Measurements from ENCODE around the gene LIX1. TPM values are rescaled to one million over a fixed set of nuclear protein-coding genes. Genes with fewer than 3 reads are reported as not detected.

Gene LIX1
- total and polyA plus RNA-seq, 12 donors: 0.01 TPM; not detected in 11

DNA sequence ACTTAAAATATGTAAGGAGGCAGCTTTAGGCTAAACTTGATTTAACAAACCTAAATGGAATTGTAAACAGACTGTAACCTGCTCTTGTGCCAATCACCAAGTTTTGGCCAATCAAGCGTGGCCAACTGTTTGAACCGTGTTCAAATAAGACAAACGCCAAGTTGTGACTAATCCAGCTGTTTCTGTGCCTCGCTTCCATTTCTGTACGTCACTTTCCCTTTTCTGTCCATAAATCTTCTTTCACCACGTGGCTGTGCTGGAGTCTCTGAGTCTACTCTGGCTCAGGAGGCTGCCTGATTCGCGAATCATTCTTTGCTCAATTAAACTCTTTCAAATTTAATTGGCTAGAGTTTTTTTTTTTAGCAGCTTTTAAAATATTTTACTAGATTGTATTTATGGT lies 71.3 kb downstream of the LIX1 start:
- ATAC-seq: no peak
- intact Hi-C loops (cut with DNase I): no loop called here
- Histone ChIP-seq H3K9me3 (no peaks in the 10 kb centered on the region), H3K4me1 (peaks cover 0 to 5% (median 0%) of the 10 kb centered on the region in 9 donors), H3K4me3 (no peak overlapping the region), H3K27me3 (no peaks in the 10 kb centered on the region), H3K36me3 (no peaks in the 10 kb centered on the region), H3K27ac (no peak overlapping the region)
- no peak for DNase-seq
- 86 to 91% methylated on average over 8 of the region's 8 CpGs for WGBS, 2 donors
- TF ChIP-seq, protein P1, sequence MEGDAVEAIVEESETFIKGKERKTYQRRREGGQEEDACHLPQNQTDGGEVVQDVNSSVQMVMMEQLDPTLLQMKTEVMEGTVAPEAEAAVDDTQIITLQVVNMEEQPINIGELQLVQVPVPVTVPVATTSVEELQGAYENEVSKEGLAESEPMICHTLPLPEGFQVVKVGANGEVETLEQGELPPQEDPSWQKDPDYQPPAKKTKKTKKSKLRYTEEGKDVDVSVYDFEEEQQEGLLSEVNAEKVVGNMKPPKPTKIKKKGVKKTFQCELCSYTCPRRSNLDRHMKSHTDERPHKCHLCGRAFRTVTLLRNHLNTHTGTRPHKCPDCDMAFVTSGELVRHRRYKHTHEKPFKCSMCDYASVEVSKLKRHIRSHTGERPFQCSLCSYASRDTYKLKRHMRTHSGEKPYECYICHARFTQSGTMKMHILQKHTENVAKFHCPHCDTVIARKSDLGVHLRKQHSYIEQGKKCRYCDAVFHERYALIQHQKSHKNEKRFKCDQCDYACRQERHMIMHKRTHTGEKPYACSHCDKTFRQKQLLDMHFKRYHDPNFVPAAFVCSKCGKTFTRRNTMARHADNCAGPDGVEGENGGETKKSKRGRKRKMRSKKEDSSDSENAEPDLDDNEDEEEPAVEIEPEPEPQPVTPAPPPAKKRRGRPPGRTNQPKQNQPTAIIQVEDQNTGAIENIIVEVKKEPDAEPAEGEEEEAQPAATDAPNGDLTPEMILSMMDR (IDR thresholded peaks at IDR 0.05): no peak

DNA sequence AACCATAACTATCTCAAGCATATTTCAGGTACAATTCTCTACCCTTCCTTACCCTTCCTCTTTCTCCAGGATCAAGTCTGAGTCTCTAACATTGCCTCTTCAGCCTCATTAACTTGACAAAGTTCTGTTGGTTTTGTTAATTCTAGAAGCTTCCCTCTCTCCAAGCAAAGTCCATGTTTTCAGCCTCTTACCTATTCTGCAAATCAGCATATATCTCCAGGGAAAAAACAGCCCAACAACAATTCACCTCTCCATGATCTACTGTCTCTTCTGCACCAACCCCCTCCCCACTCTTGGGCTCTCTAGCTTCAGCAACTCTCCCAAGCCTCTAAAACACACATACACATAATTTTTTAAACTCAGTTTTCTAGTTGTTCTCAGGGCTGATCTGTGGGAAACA lies 72.2 kb downstream of the LIX1 start:
- intact Hi-C loops (cut with DNase I): no loop called here
- H3K36me3 ChIP-seq: no peaks in the 10 kb centered on the region
- no peak for ATAC-seq
- TF ChIP-seq, protein P1 (IDR thresholded peaks at IDR 0.05): no peak
- H3K27me3 ChIP-seq: no peaks in the 10 kb centered on the region
- no peak for DNase-seq
- H3K4me1 ChIP-seq: peaks cover 0 to 5% (median 0%) of the 10 kb centered on the region in 9 donors
- H3K4me3 ChIP-seq: no peak overlapping the region
- H3K27ac ChIP-seq: no peak overlapping the region
- no peaks in the 10 kb centered on the region for H3K9me3 ChIP-seq

DNA sequence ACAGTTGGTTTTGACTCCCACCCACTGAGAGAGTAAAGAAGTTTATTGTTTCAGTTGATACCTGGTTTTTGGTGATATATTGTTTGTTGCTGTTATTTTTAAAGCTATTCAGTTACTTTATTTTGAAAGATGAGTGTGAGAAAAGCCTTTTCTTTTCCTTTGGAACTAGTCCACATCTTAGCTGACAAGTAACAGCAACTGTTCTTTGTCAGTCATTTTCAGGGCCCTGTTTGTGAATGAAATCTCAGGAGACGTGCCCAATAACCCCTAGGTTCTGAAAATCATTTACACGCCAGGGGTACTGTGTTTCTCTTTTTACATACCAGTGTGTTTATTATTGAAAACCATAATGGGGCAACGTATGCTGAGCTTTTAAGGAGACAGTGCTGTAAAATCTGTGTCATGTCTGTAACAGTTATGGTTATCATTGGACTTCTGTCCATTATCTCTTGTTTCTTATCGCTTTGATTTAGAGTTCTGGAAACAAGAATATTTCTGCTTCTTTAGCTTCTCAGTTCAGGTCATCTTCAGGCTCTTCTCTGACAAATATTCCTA lies 75.0 kb downstream of the LIX1 start:
- H3K27me3 ChIP-seq: no peaks in the 10 kb centered on the region
- TF ChIP-seq, protein P1 (IDR thresholded peaks at IDR 0.05): no peak
- DNase-seq (no peak), ATAC-seq (no peak)
- intact Hi-C loops (cut with DNase I): no loop called here
- H3K4me3 ChIP-seq: no peak overlapping the region
- 35 to 44% methylated on average over 4 of the region's 4 CpGs for WGBS, 2 donors
- no peaks in the 10 kb centered on the region for H3K9me3 ChIP-seq
- peaks cover 0 to 5% (median 0%) of the 10 kb centered on the region in 9 donors for H3K4me1 ChIP-seq
- no peak overlapping the region for H3K27ac ChIP-seq
- no peaks in the 10 kb centered on the region for H3K36me3 ChIP-seq

DNA sequence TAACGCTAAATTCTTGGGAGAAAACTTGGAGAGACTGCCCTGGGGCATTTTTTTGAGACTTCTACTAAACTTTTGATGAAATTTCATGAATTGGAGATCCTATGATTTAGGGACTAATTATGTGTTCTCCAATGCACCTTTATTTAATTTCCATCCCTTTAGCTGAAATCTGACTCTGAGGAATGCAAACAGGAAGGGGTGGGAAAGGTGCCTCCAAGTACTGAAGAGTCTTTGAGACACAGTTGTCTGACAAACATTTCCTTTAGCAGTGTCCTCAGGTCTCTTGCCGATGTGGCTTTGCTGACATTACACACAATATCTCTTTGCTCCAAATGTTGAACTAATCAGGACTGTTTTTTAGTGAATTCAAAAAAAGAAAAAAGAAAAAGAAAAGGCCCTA lies 76.9 kb downstream of the LIX1 start:
- H3K4me1 ChIP-seq: peaks cover 0 to 5% (median 0%) of the 10 kb centered on the region in 9 donors
- no peaks in the 10 kb centered on the region for H3K36me3 ChIP-seq
- H3K4me3 ChIP-seq: no peak overlapping the region
- DNase-seq: no peak
- intact Hi-C loops (cut with DNase I): no loop called here
- TF ChIP-seq, protein P1 (IDR thresholded peaks at IDR 0.05): no peak
- H3K9me3 ChIP-seq: peaks cover 0 to 2% (median 0%) of the 10 kb centered on the region in 11 donors
- 72 to 79% methylated on average over 2 of the region's 2 CpGs for WGBS, 2 donors
- H3K27me3 ChIP-seq: no peaks in the 10 kb centered on the region
- ATAC-seq: no peak
- no peak overlapping the region for H3K27ac ChIP-seq
